Measurements from ENCODE around the gene CHMP6.

- TF ChIP-seq CTCF (conservative IDR thresholded peaks at IDR 0.05) (no peak), EZH2 (IDR thresholded peaks at IDR 0.05; ENCODE audit: low read depth) (no peak)
Measured at GRCh38 chr17:81016575-81016974, 24.9 kb downstream of the CHMP6 start.

Data from PC-9 (cell line).